HL-60 (cell line): ENCODE results near the gene OR8B12.

Experiments
- GABPA ChIP-seq: IDR thresholded peaks from 2 replicates; pipeline ENCODE4 v1.6.1; 2012; ENCODE audit warnings: low read depth
- POLR2AphosphoS5 ChIP-seq: IDR thresholded peaks from 2 replicates; pipeline ENCODE4 v1.6.1; 2012; ENCODE audit warnings: low read depth
- SPI1 ChIP-seq: IDR thresholded peaks from 2 replicates; pipeline ENCODE4 v1.6.1; 2012; ENCODE audit warnings: low read depth, mild to moderate bottlenecking, borderline replicate concordance
- TF ChIP-seq, protein P1 (sequence below): IDR thresholded peaks from one replicate; pipeline ENCODE4 v1.5.1; 2011; ENCODE audit warnings: low read length, control low read depth, inconsistent platforms; ENCODE audit not compliant: insufficient read depth
- TF ChIP-seq, protein P2 (sequence below): IDR thresholded peaks from 2 replicates; pipeline ENCODE4 v1.6.1; 2012; ENCODE audit warnings: low read depth; ENCODE audit not compliant: insufficient replicate concordance

GRCh38 chr11:124578761-124579160 is 35.3 kb upstream of the OR8B12 start:
- TF ChIP-seq, protein P1, sequence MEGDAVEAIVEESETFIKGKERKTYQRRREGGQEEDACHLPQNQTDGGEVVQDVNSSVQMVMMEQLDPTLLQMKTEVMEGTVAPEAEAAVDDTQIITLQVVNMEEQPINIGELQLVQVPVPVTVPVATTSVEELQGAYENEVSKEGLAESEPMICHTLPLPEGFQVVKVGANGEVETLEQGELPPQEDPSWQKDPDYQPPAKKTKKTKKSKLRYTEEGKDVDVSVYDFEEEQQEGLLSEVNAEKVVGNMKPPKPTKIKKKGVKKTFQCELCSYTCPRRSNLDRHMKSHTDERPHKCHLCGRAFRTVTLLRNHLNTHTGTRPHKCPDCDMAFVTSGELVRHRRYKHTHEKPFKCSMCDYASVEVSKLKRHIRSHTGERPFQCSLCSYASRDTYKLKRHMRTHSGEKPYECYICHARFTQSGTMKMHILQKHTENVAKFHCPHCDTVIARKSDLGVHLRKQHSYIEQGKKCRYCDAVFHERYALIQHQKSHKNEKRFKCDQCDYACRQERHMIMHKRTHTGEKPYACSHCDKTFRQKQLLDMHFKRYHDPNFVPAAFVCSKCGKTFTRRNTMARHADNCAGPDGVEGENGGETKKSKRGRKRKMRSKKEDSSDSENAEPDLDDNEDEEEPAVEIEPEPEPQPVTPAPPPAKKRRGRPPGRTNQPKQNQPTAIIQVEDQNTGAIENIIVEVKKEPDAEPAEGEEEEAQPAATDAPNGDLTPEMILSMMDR, result no peak
- TF ChIP-seq, protein P2, sequence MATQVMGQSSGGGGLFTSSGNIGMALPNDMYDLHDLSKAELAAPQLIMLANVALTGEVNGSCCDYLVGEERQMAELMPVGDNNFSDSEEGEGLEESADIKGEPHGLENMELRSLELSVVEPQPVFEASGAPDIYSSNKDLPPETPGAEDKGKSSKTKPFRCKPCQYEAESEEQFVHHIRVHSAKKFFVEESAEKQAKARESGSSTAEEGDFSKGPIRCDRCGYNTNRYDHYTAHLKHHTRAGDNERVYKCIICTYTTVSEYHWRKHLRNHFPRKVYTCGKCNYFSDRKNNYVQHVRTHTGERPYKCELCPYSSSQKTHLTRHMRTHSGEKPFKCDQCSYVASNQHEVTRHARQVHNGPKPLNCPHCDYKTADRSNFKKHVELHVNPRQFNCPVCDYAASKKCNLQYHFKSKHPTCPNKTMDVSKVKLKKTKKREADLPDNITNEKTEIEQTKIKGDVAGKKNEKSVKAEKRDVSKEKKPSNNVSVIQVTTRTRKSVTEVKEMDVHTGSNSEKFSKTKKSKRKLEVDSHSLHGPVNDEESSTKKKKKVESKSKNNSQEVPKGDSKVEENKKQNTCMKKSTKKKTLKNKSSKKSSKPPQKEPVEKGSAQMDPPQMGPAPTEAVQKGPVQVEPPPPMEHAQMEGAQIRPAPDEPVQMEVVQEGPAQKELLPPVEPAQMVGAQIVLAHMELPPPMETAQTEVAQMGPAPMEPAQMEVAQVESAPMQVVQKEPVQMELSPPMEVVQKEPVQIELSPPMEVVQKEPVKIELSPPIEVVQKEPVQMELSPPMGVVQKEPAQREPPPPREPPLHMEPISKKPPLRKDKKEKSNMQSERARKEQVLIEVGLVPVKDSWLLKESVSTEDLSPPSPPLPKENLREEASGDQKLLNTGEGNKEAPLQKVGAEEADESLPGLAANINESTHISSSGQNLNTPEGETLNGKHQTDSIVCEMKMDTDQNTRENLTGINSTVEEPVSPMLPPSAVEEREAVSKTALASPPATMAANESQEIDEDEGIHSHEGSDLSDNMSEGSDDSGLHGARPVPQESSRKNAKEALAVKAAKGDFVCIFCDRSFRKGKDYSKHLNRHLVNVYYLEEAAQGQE, result no peak
- no peak for TF ChIP-seq POLR2AphosphoS5
- no peak for TF ChIP-seq SPI1
- no peak for TF ChIP-seq GABPA
